ES-I3 (cell line): ENCODE data around the gene RNU2-63P.

Experiments used
- H3K36me3 ChIP-seq: 2 replicates; pipeline ENCODE4 v1.6.1; 2013; ENCODE audit warnings: mild to moderate bottlenecking, low read length, control low read depth, moderate library complexity; ENCODE audit not compliant: insufficient read depth
- H3K4me1 ChIP-seq: 2 replicates; pipeline ENCODE4 v1.6.1; 2013; ENCODE audit warnings: mild to moderate bottlenecking, control low read depth, low read length; ENCODE audit not compliant: insufficient read depth
- H3K9ac ChIP-seq: 2 replicates; pipeline ENCODE4 v1.6.1; 2013; ENCODE audit warnings: low read depth, mild to moderate bottlenecking, low read length, moderate library complexity
- H3K9me3 ChIP-seq: 2 replicates; pipeline ENCODE4 v1.6.1; 2013; ENCODE audit warnings: mild to moderate bottlenecking, low read length, moderate library complexity; ENCODE audit not compliant: control insufficient read depth, insufficient read depth

The RNU2-63P gene

DNA sequence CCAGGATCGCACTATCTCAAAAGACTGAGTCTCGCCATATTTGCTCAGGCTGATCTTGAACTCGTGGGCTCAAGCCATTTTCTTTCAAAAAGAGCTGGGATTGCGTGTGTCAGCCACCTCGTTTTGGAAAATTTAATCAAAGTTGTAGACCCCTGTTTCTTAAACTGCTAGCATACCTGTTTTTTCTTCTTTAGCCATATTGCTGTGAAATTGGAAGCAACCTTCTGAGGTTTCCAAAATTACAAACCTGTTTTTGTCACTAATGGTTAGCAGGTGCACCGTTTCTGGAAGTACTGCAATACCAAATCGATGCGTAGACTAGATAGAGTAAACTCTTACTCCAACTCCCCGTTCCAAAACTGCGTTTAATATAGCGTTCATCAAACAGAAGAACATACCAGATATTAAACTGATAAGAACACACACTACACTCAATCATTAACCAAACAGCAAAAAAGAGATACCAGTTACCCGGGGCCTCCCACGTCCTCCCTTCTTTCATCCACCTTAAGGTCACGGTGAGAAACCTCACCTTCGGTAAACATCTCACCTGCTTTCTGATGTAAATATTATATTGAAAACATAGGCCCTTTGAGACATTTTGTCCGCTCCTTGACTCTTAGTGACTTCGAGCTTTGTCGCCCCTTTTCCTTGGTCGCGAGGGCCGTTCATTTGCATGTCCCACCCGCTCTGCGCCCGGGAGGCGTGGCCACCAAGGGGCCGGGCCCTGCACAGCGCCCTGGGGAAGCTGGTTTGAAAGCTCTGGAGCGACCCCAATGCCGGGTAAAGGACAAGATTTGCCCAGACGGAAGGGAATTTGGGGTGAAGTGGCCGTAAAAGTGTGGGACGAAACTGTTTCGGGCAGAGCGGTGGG is at the start of gene RNU2-63P:
TSS of gene RNU2-63P (minus strand) at position 462 of the 874 bp plus-strand sequence.
- Histone ChIP-seq H3K9ac (peak within 1 kb of the TSS; percentile 87), H3K4me1 (peaks cover 7% of the 10 kb centered on the region; the same call in 1 of the 2 replicates), H3K9me3 (no peaks in the 10 kb centered on the region; the same call in 1 of the 2 replicates), H3K36me3 (no peaks in the 10 kb centered on the region)

DNA sequence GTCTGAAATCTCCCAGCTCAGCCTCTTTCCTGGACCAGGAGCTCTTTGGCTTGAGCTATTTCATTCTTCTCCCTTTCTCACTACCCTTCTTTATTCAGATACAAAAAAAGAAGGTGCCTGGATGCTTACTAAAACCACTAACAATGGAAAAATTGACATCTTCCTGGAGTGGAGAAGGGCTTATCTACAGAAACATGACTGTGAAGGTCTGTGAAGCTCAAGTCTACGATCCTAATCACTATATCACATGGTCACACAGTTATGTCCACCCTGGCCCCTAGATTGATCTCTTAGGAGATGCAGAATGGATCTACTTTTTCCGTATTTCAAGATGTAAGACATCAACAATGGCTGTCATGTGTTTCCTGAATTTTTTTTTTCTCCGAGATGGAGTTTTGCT is 44.9 kb upstream of the RNU2-63P start:
- Histone ChIP-seq H3K9me3 (no peaks in the 10 kb centered on the region), H3K9ac (no peak overlapping the region), H3K4me1 (peaks cover 4% of the 10 kb centered on the region), H3K36me3 (no peaks in the 10 kb centered on the region)

DNA sequence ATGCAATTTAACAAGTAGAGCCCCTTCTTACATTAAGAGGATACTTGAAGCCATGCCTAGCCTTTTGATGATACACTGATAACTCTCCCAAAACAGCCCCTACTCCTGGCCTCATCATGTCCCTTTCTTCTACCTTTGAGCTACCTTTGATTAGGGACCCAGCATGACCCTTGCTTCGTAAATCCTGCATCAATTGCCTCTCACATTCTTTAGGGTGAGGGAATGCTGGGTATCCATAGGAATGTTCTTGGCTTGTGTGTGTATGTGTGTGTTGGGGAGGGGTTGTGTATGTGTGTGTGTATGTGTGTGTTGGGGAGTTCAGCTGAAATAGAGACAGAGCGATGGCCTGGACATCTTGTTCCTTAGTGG is 44.5 kb upstream of the RNU2-63P start:
- Histone ChIP-seq H3K4me1 (peaks cover 2% of the 10 kb centered on the region), H3K9ac (no peak overlapping the region), H3K36me3 (no peaks in the 10 kb centered on the region)

DNA sequence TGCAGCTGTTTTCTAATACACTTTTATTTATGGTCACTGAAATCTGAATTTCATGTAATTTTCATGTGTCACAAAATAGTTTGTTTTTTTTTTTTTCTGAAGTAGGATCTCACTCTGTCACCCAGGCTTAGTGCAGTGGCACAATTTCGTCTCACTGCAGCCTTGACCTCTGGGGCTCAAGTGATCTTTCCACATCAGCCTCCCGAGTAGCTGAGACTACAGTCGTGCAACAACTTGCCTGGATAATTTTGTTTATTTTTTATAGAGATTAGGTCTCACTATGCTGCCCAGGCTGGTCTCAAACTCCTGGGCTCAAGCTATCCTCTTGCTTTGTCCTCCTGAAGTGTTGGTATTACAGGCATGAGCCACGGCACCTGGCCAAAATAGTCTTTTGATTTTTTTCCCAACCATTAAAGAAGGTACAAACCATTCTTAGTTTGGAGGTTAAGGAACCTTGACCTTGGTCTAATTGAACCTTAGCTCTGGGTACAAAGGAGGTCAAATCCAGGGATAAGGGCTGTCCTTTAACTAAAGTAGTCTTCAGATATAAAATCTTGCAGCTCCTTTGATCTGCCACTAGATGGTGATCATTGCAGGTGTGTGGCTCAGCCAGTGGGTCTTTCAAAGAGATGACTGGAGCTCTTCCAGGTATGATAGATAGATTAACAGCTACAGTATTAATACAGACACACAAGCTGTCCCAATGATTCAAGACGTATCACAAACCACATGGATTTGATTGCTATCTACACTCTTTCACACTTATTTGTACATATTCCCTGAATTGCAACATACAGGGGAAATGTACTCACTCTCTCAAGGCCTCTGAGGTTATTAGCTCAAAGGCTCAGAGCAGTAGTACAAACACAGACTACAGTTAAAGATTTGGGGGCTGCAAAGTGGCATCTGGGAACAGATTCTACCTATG is 43.9 kb upstream of the RNU2-63P start:
- Histone ChIP-seq H3K36me3 (no peaks in the 10 kb centered on the region), H3K9me3 (no peaks in the 10 kb centered on the region), H3K9ac (no peak overlapping the region), H3K4me1 (no peaks in the 10 kb centered on the region; the same call in 1 of the 2 replicates)

More for the DNA sequence above, 44.5 kb upstream of the RNU2-63P start:
- H3K9me3 ChIP-seq, result no peaks in the 10 kb centered on the region

DNA sequence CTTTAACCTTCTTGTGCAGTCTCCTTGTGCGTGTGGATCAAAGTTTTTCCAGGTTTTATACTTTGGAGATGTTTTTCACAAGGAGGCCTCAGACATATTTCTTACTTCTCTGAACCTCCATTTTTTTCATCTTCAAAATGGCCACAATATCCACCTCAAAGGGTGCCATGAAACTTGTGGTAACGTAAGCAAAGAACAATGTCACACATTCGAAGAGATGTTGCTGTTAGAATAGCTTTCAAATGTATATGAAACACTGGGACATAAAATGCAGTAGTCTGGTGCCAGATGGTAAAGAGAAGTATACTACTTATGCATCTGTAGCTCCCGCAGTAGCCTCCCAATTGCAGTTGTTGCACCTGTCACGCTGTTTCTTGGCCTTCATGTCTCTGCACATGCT is 41.8 kb upstream of the RNU2-63P start:
- Histone ChIP-seq H3K9me3 (no peaks in the 10 kb centered on the region), H3K9ac (no peak overlapping the region), H3K36me3 (no peaks in the 10 kb centered on the region), H3K4me1 (peaks cover 6% of the 10 kb centered on the region; the same call in 1 of the 2 replicates)

DNA sequence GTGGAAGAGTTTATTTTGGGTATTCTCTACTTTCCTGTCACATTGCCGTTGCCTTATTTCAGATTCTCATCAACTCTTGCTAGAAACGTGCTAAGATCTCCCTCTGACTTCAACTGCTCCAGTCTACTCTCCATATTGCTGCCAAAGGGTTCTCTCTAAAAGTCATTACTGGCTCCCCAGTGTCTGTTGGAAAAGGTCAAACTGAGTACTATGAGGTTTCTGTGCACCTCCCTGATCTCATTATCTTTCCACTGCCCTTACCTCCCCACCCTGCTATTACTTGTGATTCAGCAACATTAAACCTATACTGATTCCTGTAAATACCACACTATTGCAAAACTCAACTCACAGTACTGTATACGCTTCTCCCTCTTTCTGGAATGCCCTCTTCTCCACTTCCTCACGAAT is 41.1 kb upstream of the RNU2-63P start:
- Histone ChIP-seq H3K36me3 (no peaks in the 10 kb centered on the region), H3K9me3 (no peaks in the 10 kb centered on the region), H3K4me1 (peaks cover 6% of the 10 kb centered on the region; the same call in 1 of the 2 replicates), H3K9ac (no peak overlapping the region)

DNA sequence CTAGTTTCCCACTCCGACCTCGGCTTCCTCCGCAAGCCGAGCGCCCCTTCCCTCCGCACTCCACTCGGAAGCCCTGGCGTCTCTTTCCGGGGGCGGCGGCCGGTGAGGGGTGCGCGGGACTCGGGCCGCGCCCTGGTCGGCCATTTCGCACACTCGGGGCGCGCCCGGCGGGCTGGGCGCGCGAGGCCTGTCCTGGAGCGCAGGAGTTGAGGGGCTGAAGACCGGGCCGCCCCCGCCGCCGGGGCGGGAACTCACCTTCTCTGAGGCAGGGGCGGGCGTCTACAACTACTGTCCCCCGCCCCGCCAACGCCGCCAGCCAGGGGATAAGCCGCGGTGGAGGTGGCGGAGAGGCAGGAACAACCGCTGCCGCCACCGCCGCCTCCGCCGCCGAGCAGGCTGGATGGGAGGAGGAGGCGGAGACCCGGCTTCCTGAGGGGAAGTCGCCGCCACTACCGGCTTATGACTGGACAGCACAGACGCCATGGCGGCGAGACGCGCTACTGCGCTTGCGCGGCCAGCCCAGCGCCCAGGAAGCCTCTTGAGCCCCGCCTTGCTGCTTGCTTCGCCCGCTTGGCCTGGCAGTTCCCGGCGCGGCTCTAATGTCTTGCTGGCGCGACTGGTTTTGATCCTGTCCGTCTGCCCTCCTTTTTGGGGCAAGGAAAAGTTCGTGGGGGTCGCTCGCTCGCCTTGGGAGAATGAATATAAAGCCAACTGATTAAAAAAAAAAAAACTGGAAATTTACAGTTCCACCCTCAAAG is 39.2 kb upstream of the RNU2-63P start, which contains the start of gene KRCC1:
TSS of gene KRCC1 (minus strand) at position 413 of the 758 bp plus-strand sequence. CDS start 27,220 bp downstream, outside the sequence.
- H3K9me3 ChIP-seq, result no peaks in the 10 kb centered on the region
- H3K36me3 ChIP-seq, result no peaks in the 10 kb centered on the region
- H3K4me1 ChIP-seq, result peaks cover 6% of the 10 kb centered on the region; the same call in 1 of the 2 replicates
- H3K9ac ChIP-seq, result peak within 1 kb of the TSS; percentile 96

DNA sequence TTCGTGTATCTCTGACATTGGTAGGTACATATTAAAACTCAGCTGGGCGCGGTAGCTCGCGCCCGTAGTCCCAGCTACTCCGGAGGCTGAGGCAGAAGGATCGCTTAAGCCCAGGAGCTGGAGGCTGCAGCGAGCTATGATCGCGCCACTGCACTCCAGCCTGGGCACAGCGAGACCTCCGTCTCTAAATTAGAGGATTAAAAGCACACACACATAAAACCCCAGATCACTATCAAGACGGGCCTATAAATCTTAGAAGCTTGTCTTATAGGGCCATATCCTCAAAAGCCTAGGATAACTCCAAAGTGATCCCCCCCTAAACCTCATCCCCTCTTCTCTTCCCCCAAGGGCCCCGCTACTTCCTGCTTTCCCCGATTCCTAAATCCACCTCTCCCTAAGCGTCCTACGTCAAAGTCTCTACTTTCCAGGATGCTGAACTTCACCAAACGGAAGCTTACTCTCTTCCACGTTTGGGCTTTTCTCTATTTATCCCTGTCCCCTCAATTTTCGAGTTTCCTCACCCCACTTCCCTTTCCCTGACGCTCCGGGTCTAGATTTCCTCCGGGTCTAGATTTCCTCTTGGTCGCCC is 38.5 kb upstream of the RNU2-63P start:
- no peaks in the 10 kb centered on the region for H3K36me3 ChIP-seq
- no peaks in the 10 kb centered on the region for H3K9me3 ChIP-seq
- peaks cover 6% of the 10 kb centered on the region; the same call in 1 of the 2 replicates for H3K4me1 ChIP-seq
- H3K9ac ChIP-seq, result peak overlapping the region; percentile 96

DNA sequence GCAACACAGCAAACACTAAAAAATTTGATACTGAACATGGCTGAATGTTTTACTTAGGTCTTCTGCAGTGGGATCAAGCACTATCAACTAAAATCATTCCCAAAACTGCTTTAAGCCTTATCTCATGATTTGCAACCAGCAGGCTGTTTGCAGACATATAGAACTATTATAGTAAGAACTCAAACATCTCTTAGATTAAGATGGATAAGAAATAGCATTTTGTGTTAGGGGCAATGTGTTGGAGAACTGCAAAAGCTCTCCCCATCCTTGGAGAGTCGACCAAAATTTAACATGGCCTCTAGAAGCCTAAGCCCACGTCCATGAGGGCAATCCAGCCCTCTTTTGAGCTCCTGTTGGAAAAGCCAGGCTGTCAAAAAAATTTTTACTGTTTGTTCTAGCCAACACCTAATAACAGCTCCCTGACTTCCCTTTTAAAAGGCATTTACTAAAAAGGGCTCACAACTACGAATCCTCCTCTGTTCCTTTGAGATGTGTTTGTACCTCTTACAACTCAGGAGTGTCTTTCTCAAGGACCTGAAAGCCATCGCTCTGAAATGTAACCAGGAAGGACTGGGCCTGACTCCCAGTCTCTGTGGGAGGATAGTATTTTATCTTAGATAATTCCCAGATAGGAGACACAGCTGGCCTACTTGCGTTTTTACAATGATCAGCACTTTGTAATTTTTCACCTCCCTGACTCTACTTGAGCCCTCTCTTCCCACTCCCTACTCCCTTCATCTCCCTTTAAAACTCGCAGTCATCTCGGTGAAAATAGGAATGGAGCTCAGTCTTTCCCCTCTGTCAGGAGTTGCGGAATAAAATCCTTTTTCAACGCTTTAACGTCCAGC is 37.8 kb upstream of the RNU2-63P start:
- Histone ChIP-seq H3K36me3 (no peaks in the 10 kb centered on the region), H3K9ac (peak overlapping the region; percentile 96), H3K4me1 (peaks cover 6% of the 10 kb centered on the region; the same call in 1 of the 2 replicates), H3K9me3 (no peaks in the 10 kb centered on the region)

DNA sequence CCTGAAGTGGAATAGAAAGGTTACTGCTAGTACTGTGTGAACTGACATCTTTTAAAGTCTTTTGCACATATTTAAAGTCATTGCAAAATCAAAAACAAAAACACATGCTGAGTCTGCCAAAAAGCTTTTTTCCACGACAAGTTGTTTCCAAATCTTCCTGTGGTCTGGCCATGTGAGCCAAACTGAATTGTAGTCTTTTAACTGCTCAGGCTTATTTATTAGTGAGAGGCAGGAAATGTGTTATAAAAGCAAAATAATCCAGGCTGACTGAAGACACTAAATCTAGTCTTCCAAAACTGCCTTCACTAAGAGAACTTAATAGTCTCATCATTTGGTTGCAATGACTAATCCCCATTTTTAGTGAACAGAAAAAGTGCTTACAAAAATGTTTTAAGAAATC is 36.9 kb upstream of the RNU2-63P start:
- H3K4me1 ChIP-seq, result peaks cover 6% of the 10 kb centered on the region; the same call in 1 of the 2 replicates
- H3K9ac ChIP-seq, result no peak overlapping the region
- H3K9me3 ChIP-seq, result no peaks in the 10 kb centered on the region
- no peaks in the 10 kb centered on the region for H3K36me3 ChIP-seq

DNA sequence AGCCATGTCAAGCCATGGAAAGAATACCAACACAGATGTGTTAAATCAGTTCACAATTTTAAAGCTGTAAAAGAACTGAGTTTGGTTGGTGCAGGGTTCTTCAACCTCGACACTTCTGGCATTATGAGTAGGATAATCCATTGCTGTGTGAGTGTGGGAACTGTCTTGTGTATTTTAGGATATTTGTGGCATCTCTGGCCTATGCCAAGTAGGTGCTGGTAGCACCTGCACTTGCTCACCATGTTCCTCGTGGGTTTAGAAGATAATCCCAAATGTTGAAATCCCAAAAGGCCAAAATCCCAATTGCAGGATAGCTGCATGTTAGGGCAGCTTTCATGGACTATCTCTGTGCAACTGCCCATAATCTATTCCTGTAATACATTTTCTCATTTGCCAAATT is 35.4 kb upstream of the RNU2-63P start:
- Histone ChIP-seq H3K9ac (no peak overlapping the region), H3K4me1 (peaks cover 6% of the 10 kb centered on the region; the same call in 1 of the 2 replicates), H3K36me3 (no peaks in the 10 kb centered on the region), H3K9me3 (no peaks in the 10 kb centered on the region)

DNA sequence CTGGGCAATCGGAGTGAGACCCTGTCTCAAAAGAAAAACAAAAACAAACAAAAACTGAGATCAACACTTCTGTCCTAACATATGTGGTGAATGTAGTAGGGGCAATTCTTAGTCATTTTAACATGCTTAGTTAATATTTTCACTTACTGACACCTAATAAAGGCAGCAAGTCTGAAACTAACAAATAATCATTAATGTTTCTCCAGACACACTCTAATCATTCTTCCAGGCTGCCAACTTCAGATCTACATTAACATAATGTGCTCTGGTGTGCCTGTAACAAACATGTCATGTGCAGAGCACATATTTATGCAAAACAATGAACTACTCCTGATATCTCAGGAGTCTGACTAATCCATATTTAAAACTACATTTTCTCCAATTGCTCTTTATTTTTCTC is 33.3 kb upstream of the RNU2-63P start:
- no peak overlapping the region for H3K9ac ChIP-seq
- peaks cover 6% of the 10 kb centered on the region; the same call in 1 of the 2 replicates for H3K4me1 ChIP-seq
- no peaks in the 10 kb centered on the region for H3K36me3 ChIP-seq
- H3K9me3 ChIP-seq, result no peaks in the 10 kb centered on the region

DNA sequence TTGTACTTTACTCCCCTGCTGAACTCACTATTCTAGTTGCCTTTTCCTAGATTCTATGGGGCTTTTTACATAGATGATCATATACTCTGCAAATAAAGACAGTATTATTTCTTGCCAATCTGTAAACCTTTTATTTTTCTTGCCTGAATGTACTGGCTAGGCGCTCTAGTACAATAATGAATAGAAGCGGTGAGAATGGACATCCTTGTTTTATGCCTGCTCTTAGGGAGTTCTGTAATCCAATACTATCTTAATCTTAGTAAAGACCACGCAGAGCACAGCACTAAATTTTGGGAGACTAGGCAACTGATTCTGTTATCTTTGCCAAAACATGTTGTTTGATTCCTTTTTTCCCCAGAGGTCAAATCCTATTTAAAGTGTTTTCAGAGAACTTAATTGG is 32.2 kb upstream of the RNU2-63P start:
- no peaks in the 10 kb centered on the region for H3K9me3 ChIP-seq
- H3K4me1 ChIP-seq, result no peaks in the 10 kb centered on the region
- H3K36me3 ChIP-seq, result no peaks in the 10 kb centered on the region
- H3K9ac ChIP-seq, result no peak overlapping the region
